Stimulated activated CD4-positive, alpha-beta T cell treated with anti-CD3 and anti-CD28 coated beads, Interleukin-4, amount 100 ng/mL, for 48 hours (primary cell): ENCODE results near the gene CBS.
"Not testable (repeated sequence)": the region's sequence is repeated elsewhere in the genome, so short reads cannot be mapped to it uniquely, and the experiment has no call there.

Source experiments
- DNase-seq, 2 donors: peaks; one replicate each; pipeline ENCODE4 v3.0.0-alpha.2; 2020; ENCODE audit warnings: low read depth in 2 of 2

Gene CBS

DNA sequence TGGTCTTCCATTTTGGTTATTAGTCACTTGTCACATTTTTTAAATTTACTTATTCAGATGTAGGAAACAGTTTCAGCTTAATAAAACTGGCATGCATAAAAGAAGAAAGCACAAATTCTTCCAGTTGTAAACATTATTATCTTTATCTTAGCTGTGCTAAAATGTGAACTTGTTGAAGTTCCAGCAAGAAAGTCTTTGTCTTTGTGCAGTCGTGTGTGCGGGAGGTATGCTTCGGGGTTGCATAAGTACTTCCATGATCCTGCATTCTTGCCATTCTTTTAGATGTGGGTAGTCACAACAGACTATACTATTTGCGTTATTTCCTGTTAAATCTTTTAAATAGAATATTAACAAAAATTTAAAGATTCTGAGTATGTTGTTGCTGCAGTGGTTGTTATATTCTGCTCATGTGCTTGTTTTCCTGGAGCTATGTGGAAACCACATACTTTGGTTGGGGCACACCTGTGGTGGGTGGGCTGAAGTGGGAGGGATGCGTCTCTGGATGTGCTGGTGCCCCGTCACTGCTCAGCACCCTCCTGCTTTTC lies 49.9 kb downstream of the CBS start:
- no peak for DNase-seq

DNA sequence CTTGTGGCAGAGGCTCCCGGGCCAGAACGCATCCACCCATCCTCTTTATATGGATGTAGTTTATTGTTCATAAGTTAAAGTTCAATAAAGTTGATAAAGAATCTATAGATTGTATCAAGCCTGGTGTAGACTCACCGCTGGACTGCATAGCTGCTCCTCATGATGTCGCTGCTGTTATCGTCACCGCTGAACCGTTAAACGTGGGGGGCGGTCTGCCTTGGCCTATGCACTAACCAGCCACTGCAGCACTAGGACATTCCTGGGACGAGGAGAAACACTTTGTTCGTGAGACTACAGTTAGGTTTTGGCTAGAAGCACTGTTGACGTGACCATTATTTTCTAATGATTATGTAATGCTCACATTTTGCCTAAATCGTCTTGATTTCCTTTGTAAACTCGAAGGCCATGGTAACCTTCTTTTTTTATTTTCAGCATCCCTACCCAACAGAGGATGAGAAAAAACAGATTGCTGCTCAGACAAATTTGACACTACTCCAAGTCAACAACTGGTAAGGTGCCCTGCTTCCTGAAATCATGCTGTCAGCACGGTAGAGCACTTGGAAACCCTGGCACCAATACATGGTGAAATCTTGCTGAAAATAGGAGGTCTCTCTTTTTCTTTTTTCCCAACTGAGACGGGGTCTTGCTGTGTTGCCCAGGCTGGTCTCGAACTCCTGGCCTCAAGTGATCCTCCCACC lies 51.0 kb downstream of the CBS start:
- DNase-seq = no peak

DNA sequence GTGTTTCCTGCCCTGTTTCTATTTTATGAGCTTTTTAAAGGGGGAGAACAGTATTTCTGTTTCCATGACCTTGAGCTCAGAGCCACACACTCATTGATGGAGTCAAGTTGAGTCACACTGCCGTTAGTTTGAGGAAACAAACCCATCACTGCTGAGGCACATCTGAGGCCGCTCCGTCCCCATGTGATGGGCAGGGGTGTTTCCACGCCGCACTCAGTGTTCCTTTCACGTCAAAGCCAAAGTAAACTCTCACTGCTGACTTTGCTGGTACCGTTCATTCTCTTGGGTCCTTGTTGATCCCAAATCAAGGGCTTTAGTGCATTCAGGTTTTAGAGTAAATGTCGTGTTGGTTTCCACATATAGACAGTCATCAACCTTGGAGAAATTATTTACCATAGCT lies 52.5 kb downstream of the CBS start:
- no peak for DNase-seq

DNA sequence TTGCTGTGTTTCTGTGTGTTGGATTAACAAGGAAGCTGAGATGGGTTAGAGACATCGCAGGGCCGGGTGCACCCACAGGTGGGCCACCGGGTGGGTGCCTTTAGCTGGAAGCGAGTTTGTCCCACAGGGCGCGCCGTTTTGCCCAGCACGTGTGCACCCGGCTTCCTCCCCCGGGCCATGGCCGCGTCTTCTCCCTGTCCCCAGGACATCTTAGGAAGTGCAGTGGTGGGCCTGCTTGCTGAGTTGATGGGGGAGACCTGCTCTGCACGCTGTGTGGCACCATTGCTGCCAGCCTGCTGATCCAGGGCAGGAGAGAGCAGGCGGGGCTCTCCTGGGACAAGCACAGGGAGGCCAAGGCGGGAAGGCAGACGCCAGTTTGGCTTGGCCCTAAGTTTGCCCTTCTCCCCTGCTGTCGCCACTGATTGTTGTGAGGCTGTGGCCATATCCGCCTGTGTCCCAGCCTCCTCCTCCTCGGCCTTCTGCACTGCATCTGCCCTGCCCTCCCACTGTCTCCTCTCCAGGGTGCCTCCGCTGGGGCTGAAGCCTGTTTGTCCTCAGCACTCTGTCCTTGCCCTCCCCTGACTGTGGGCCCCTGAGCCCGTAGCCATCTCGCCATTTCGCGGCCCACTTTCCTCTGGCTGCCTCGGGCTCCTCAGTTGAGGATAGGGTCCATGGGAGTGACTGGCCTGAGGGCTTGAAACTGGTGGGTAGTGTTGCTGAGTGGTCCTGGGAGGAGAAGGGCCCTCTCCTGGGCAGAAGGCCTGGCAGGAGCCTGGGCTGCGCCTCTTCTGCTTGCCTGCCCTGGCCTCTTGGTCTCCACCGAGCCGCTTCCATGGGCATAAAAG lies 53.7 kb downstream of the CBS start:
- DNase-seq = no peak

DNA sequence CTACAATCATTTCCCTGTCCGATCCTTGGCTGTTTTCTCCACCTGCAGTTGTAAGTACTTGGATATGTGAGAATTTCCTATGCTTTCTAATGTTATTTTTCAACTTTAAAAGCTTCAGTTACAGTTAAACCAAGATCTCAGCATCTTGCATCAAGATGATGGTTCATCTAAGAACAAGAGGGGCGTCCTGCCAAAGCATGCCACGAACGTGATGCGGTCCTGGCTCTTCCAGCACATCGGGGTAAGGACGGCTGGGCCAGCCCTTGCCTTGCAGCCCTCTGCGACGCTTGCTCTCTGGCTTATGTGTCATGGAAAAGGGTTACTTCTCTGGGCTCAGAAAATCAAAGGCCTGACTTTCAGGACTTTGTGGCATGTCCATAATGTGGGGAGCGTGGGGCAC lies 54.4 kb downstream of the CBS start:
- DNase-seq = no peak

DNA sequence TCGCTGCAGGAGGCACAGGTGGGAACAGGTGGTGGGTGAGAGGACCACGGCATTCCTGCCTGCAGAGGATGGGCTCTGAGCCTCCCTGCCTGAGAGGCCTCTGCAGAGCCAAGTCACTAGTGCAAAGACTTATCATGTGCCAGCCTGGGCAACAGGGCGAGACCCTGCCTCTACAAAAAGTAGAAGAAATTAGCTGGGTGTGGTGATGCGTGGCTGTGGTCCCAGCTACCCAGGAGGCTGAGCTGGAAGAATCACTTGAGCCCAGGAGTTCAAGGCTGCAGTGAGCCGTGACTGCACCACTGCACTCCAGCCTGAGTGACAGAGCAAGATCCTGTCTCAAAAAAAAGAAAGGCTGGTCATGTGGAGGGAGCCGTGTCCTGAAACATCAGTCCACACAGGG lies 54.9 kb downstream of the CBS start:
- DNase-seq = no peak

DNA sequence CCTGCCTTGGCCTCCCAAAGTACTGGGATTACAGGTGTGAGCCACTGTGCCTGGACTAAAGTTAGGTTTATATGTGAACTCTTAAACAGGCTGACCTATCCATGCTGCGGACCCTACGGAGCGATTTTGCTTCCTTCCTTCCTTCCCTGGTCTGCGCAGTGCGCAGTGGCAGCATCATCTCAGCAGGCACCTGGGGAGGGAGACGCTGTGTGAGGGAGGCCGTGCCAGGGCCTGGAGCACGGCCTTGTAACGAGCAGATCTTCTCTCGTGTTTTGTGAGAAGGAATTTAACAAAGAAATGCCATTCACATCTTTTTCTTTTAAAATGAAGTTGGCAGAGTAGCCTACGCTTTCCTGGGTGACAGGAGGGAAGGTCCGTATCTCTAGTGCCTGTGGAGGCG lies 55.5 kb downstream of the CBS start:
- DNase-seq = no peak

DNA sequence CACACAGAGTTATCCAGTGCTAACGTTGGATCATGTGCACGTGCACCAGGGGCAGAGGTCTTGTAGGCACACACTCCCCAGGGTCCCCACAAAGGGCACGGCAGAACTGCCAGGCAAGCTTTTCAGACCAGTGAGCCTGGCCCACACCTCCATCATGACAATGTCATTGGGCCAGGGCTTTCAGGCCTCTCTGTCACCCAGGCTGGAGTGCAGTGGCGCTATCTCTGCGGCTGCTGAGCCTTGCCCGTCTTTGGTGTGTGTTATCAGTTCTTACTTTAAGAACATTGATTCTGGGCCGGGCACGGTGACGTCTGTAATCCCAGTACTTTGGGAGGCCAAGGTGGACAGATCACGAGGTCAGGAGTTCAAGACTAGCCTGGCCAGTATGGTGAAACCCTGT lies 57.1 kb downstream of the CBS start:
- DNase-seq = no peak

DNA sequence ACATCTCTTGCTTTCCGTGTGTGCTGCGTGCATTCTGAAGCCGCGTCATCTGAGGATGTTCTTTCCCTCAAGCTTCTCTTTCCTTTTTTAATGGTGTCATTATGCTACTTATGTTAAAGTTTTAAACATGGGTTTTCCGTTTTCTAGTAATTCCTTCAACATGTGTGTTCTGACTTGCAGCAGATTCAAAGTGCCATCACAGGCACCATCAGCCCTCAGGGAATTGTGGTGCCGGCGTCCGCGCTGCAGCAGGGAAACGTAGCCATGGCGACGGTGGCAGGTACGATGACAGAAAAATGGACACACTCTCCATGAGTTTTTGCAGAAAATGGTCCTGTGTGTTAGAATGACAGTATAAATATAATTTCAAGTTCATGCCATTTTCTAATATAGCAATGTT lies 58.9 kb downstream of the CBS start:
- DNase-seq = no peak

DNA sequence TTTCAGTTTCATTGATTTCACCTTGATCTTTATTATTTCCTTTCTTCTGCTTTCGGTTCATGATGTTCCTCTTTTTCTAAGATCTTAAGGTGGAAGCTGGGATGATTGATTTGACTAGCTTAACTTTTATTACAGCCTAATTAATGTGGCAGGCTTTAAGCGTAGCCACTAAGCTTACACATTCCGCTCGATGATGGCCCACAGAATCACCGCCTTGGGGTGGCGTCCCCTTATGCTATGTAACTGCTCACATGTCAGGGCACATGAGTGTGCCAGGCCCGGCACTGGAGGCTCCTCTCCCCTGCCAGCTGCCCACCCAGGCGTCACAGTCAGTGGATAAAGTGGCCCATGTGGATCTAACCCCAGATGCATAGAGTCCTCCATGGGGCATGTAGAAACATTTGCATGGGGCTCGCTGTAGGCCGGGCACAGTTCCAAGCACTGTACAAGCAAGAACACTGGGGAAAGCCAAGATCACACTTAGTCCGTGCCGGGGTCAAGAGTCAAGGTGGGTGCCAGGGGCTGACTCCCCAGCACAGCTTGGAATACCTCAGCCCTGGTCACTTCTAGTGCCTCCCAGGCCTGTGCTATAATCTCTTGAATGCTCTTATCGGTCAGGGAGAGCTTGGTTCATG lies 59.6 kb downstream of the CBS start:
- DNase-seq = no peak

DNA sequence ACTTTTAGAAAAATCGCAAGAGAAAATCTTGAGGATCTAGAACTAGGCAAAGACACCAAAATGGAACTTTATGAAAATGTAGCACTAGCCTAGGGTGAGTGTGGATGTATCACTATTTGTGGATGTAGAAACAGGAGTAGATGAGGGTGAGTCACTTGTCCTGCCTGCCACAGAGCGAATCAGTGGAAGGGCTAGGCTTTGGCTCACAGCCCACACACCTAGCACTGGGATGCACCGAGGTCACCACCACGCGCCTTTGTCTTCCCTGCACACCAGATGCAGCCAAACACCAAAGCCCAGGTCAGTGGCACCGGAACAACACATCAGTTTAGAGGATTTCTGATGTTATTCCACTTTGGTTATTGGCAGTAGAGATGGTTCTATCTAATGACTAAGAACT lies 63.0 kb downstream of the CBS start:
- no peak for DNase-seq

DNA sequence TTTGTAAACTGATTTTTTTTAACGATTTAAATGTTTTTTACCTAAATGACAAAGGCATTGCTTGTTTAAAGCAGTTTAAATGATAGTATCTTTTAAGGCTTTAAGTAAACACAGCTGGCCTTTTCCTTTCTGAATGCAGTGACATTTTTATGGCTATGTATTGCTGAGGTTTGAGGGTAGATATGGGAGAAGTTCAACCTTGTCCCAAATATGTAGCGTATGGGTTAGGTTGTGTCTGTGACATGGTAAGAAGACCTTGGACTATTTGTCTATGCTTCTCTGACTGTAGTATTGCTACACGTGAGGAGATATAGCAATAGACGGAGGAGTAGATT lies 68.8 kb downstream of the CBS start:
- DNase-seq = no peak

DNA sequence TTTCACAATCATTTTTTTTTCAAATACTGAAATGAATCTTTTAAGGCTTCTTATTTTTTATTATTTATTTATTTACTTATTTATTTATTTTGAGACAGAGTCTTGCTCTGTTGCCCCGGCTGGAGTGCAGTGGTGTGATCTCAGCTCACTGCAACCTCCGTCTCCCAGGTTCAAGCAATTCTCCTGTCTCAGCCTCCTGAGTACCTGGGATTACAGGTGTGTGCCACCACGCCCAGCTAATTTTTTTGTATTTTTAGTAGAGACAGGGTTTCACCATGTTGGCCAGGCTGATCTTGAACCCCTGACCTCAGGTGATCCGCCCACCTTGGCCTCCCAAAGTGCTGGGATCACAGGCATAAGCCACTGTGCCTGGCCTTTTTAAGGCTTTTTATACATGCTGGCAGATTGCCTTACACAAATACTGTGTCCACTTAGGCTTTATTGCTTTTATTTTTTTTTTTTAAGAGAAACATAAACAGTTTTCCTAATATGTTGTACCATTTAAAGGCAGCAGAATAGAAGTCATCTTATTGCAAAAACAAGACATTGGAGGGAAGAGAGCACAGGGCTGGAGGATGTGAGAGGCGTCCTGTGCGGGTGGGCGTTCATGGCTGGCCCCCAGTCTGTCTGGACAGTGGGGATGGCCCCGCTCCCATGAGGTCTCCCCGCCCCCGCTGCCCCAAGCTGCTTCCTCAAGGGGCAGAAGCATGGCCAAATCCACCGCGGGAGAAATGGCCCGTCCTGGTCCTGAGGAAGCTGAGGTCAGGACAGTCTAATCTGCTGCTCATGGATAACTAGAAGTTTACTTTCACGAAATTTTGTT lies 69.4 kb downstream of the CBS start:
- not testable (repeated sequence) for DNase-seq

DNA sequence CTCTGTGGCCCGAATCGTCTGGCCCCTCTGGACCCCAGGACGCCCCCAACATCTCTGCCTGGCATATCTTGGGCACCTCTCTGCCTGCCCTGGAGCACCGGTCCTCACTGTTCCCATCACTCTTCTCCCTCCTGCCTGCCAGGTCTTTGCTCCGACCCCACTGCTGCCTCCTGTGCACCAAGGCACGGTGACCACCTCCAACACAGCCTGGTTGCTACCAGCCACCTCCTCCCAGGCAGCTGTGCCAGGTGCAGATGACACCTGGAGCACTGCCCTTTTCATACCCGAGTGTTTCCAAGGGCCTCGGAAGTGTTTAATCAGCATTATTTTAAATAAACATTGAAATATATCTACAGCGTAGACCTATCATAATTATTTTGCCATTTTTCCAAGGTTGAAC lies 70.0 kb downstream of the CBS start:
- no peak for DNase-seq

DNA sequence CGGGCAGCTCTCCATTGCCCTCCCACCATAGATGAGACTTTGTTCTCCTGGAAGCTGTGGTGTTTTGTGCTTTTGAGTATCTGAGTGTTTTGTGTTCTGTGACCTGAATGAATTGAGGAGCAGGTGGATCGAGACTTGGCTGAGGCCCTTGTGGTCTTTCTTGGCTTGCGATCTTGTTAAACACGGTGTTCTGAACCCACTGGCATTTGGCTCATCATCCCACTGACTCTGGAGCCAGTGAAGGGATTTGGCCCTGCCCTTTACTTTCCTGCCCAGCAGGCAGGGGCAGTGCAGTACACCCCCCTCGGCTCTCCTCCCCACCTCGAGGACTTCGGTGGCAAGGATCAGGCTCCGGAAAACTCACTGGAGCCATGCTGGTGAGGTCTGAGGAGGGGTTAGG lies 70.7 kb downstream of the CBS start:
- DNase-seq = no peak
